Measurements from ENCODE around the gene CSAD.

CSAD gene

GRCh38 chr12:53221203-53222080 lies 40.7 kb upstream of the CSAD start:
- Mint-ChIP-seq H3K36me3 (ENCODE audit: low read depth) (peaks cover 16% of the 10 kb centered on the region), H3K4me1 (ENCODE audit: low read depth) (peaks cover 80% of the 10 kb centered on the region), H3K4me3 (peak overlapping the region; percentile 89), H3K27ac (peak overlapping the region; percentile 91), H3K27me3 (no peaks in the 10 kb centered on the region), H3K9me3 (no peaks in the 10 kb centered on the region)
- peak; percentile 85 for DNase-seq

GRCh38 chr12:53220694-53221202 lies 40.0 kb upstream of the CSAD start:
- no peaks in the 10 kb centered on the region for H3K27me3 Mint-ChIP-seq
- peaks cover 20% of the 10 kb centered on the region for H3K36me3 Mint-ChIP-seq (ENCODE audit: low read depth)
- H3K9me3 Mint-ChIP-seq = no peaks in the 10 kb centered on the region
- H3K4me3 Mint-ChIP-seq = peak overlapping the region; percentile 89
- no peak for DNase-seq
- H3K27ac Mint-ChIP-seq = peak overlapping the region; percentile 91
- peaks cover 84% of the 10 kb centered on the region for H3K4me1 Mint-ChIP-seq (ENCODE audit: low read depth)

GRCh38 chr12:53219956-53220693 lies 39.4 kb upstream of the CSAD start:
- DNase-seq = peak; percentile 84
- H3K36me3 Mint-ChIP-seq (ENCODE audit: low read depth) = peaks cover 25% of the 10 kb centered on the region

GRCh38 chr12:53219292-53219955 lies 38.7 kb upstream of the CSAD start:
- H3K4me3 Mint-ChIP-seq = peak overlapping the region; percentile 89
- H3K27ac Mint-ChIP-seq = peak overlapping the region; percentile 96
- peaks cover 30% of the 10 kb centered on the region for H3K36me3 Mint-ChIP-seq (ENCODE audit: low read depth)
- no peaks in the 10 kb centered on the region for H3K27me3 Mint-ChIP-seq
- peaks cover 80% of the 10 kb centered on the region for H3K4me1 Mint-ChIP-seq (ENCODE audit: low read depth)
- H3K9me3 Mint-ChIP-seq = no peaks in the 10 kb centered on the region
- DNase-seq = peak; percentile 84

More at GRCh38 chr12:53219956-53220693, 39.4 kb upstream of the CSAD start:
- peaks cover 84% of the 10 kb centered on the region for H3K4me1 Mint-ChIP-seq (ENCODE audit: low read depth)
- H3K9me3 Mint-ChIP-seq = no peaks in the 10 kb centered on the region
- peak overlapping the region; percentile 96 for H3K27ac Mint-ChIP-seq
- peak overlapping the region; percentile 89 for H3K4me3 Mint-ChIP-seq
- no peaks in the 10 kb centered on the region for H3K27me3 Mint-ChIP-seq

DNA sequence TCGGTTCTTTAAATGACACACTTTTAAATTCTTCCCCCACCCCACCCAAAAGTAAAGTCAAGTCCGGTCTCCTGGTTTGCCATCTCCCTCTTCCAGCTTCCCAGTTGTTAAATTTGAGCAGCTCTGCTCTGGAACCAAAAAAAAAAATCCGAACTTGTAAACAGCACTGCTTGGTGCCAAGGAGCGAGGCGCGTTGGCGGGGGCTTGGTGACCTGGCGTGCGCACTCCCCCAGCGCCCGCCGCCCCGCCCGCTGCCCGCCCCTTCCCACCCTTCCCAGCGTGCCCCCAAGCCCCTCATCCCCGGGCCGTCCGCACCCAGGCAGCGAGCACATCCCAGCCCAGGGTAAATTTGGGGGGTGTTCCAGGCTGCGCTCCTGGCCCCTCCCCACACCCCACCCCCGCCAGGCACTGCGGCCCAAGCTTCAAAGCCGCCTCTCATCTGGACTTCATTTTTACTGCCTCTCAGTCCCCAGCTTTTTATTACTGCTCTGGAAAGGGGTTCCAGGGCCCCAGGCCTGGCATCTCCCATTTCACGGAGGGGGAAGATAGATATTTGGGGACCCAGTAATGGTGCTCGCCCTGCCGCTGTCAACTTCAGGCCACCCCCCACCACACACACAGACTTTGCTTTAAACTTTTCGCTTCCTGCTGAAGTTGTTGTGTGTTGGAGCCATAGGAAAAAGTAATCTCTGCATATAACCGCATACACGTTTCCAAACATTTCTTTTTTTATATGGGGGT lies 38.0 kb upstream of the CSAD start:
- peak overlapping the region; percentile 89 for H3K4me3 Mint-ChIP-seq
- peak; percentile 63 for DNase-seq

GRCh38 chr12:53217931-53218307 lies 37.2 kb upstream of the CSAD start:
- Mint-ChIP-seq H3K27ac (peak overlapping the region; percentile 96), H3K4me1 (ENCODE audit: low read depth) (peaks cover 81% of the 10 kb centered on the region), H3K36me3 (ENCODE audit: low read depth) (peaks cover 45% of the 10 kb centered on the region), H3K27me3 (no peaks in the 10 kb centered on the region), H3K4me3 (peak overlapping the region; percentile 89), H3K9me3 (no peaks in the 10 kb centered on the region)
- no peak for DNase-seq

More for the DNA sequence above, 38.0 kb upstream of the CSAD start:
- Mint-ChIP-seq H3K9me3 (no peaks in the 10 kb centered on the region), H3K27me3 (no peaks in the 10 kb centered on the region), H3K4me1 (ENCODE audit: low read depth) (peaks cover 80% of the 10 kb centered on the region), H3K36me3 (ENCODE audit: low read depth) (peaks cover 37% of the 10 kb centered on the region), H3K27ac (peak overlapping the region; percentile 96)

DNA sequence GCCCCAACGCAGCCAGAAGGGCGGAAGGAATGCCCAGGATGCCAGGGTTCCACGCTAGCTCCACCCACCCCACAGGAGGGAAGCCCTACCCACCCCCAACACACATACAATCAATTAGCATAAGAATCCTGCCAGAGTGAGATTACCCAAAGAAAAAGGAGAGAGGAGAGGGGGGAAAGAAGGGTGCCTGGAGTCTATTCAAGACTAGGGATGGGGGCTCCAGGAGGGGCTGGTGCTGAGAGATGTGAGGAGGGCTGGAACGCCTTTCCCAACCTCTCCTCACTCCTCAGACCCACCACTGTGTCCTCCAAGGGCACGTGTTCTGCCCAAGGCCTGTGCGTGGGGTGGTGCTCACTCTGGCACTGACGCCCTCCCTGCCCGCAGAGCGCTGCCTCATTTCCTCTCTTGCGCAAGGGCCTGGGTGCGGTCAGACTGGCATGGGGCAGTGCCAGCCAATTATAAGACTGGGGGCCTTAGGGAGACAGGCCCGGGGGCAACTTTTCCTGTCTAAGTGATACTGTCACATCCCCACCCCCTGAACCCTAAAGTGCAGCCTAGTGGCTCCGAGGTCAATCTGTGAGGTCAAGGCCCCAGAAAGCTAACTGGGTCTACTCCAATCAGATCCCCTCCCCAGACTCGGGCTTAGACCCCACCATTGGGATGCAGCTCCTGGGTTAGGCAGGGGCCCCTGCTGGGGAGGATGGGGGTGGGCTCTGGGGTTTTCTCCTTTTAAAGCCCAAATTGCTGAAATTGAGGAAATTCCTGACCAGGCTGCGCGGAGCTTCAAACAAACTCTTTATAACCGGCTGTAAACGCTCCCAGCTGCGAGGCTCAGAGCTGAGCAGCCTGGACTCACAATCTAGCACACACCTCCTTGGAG lies 36.6 kb upstream of the CSAD start:
- H3K4me3 Mint-ChIP-seq = peak overlapping the region; percentile 89
- no peaks in the 10 kb centered on the region for H3K9me3 Mint-ChIP-seq
- no peaks in the 10 kb centered on the region for H3K27me3 Mint-ChIP-seq
- peak; percentile 72 for DNase-seq
- peaks cover 51% of the 10 kb centered on the region for H3K36me3 Mint-ChIP-seq (ENCODE audit: low read depth)
- peaks cover 79% of the 10 kb centered on the region for H3K4me1 Mint-ChIP-seq (ENCODE audit: low read depth)
- H3K27ac Mint-ChIP-seq = peak overlapping the region; percentile 96

GRCh38 chr12:53215497-53215896 lies 34.8 kb upstream of the CSAD start:
- Mint-ChIP-seq H3K4me3 (no peak overlapping the region), H3K27me3 (no peaks in the 10 kb centered on the region), H3K4me1 (ENCODE audit: low read depth) (peaks cover 77% of the 10 kb centered on the region), H3K36me3 (ENCODE audit: low read depth) (peaks cover 68% of the 10 kb centered on the region), H3K9me3 (no peaks in the 10 kb centered on the region), H3K27ac (peak overlapping the region; percentile 96)
- DNase-seq = no peak

DNA sequence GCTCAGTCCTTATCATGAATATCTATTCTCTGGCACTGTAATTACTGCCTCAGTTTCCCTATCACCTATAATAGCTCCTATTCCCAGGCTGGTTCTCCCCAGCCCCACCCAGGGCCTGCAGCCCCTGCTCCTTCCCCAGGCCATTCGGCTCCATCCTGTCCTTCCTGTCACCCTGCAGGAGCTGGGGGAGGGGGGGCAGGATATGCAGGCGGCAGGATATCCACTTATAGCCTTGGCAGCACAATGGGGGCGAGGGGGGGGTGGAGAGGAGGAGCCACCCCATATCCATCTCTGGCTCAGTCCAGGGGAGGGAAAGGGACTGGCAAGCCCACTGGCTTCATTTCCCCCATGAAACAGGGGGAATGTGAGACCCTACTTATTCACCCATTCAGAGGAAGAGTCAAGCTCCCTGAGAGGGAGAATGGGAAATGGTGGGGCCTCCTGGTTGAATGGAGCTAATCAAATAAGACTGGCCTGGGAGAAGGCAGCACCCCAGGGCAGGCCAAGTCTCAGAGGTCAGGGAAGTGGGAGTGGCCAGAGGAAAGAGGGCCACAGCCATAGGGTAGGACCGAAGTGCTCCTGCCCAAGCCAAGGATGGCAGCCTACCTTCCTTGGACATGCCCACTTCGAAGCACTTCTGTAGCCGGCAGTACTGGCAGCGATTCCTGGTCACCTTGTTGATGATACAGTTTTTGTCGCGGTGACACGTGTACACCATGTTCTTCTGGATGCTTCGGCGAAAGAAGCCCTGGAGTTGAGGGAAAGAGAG lies 34.1 kb upstream of the CSAD start:
- Mint-ChIP-seq H3K4me1 (ENCODE audit: low read depth) (peaks cover 78% of the 10 kb centered on the region), H3K27ac (peak overlapping the region; percentile 96), H3K27me3 (no peaks in the 10 kb centered on the region), H3K36me3 (ENCODE audit: low read depth) (peaks cover 74% of the 10 kb centered on the region), H3K9me3 (no peaks in the 10 kb centered on the region), H3K4me3 (no peak overlapping the region)
- DNase-seq = no peak

DNA sequence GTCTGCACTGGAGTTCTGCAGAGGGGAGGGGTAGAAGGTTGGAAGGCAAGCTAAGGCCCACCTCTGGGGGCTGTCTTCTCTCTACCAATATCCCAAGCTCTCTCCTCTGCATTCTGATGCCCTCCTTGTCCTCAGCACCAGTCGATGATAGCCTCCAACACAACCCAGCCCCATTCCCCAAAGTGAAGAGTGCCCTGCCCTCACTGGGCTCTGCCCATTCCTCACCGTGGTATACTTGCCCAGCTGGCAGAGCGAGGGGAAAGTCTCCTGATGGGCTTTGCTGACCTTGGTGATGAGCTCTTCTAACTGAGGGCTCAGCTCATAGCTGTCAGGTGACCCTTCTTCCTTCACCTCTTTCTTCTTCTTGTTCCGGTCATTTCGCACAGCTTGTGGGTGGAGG lies 33.5 kb upstream of the CSAD start:
- no peaks in the 10 kb centered on the region for H3K27me3 Mint-ChIP-seq
- no peak overlapping the region for H3K4me3 Mint-ChIP-seq
- DNase-seq = no peak
- H3K9me3 Mint-ChIP-seq = no peaks in the 10 kb centered on the region
- peaks cover 74% of the 10 kb centered on the region for H3K36me3 Mint-ChIP-seq (ENCODE audit: low read depth)
- peak overlapping the region; percentile 24 for H3K27ac Mint-ChIP-seq
- peaks cover 80% of the 10 kb centered on the region for H3K4me1 Mint-ChIP-seq (ENCODE audit: low read depth)

DNA sequence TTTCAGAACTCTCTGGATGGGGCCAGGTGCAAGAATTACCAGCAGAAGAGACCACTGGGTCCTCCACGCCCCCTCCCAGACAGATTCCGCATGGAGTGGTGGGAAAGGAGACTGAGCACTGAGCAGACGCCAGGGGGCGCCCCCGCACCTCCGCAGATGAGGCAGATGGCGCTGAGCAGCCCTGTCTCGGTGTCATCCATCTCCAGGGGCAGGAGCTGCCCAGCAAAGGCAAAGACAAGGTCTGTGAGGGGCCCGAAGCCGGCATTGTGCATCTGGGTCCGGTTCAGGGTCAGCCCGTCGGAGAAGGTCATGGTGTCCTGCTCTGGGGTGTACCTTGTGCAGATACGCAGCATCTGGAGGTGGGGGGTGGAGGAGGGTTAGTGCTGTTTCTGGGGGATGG lies 32.6 kb upstream of the CSAD start:
- DNase-seq = peak; percentile 90
- peaks cover 82% of the 10 kb centered on the region for H3K4me1 Mint-ChIP-seq (ENCODE audit: low read depth)
- no peaks in the 10 kb centered on the region for H3K9me3 Mint-ChIP-seq
- peak overlapping the region; percentile 36 for H3K27ac Mint-ChIP-seq
- no peaks in the 10 kb centered on the region for H3K27me3 Mint-ChIP-seq
- H3K36me3 Mint-ChIP-seq (ENCODE audit: low read depth) = peaks cover 72% of the 10 kb centered on the region
- no peak overlapping the region for H3K4me3 Mint-ChIP-seq

DNA sequence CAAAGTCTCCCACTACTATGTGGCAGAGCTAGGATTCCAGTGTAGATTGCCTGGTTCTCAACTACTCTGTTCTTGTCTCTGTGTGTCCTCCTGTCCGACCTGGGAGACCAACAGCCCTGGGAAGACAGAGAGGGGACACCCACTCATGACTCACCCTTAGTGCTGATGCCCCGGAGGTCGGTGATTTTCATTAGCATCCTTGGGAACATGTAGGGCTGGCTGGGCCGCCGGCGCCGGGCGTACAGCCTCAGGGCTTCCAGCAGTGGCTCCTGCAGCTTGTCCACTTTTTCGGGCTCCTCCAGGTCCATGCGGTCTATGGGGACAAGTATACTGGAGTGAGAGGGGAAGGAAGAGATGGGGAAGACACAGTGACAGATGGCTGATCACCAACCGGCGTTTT lies 32.2 kb upstream of the CSAD start:
- Mint-ChIP-seq H3K4me3 (no peak overlapping the region), H3K9me3 (no peaks in the 10 kb centered on the region), H3K27me3 (no peaks in the 10 kb centered on the region), H3K27ac (peak overlapping the region; percentile 36), H3K4me1 (ENCODE audit: low read depth) (peaks cover 82% of the 10 kb centered on the region), H3K36me3 (ENCODE audit: low read depth) (peaks cover 71% of the 10 kb centered on the region)
- no peak for DNase-seq

All from activated T-cell treated with anti-CD3 and anti-CD28 coated beads, Interleukin-2, amount 50 U/mL, for 24 hours (primary cell).